OCI-LY7 (cell line): Measurements from ENCODE around the gene WNT3A. TPM values are rescaled to one million over a fixed set of nuclear protein-coding genes. Genes with fewer than 3 reads are reported as not detected.

Experiments used
- BruUV-seq: library from RNA; stranded (reverse); fragments of 400-500 nt; replicated peaks from 2 replicates; lab custom pipeline; 2021; lab: Mats Ljungman, UMichigan
- CTCF ChIA-PET: fragments of 300-600 bp; sonication (Branson Sonifier 250); formaldehyde crosslinking; loops from one replicate; lab custom pipeline; 2022; ENCODE audit warnings: antibody characterized with exemption; ENCODE audit not compliant: unreplicated experiment; lab: Charles Lee
- POLR2A ChIA-PET: fragments of 300-600 bp; sonication (Branson Sonifier 250); formaldehyde crosslinking; loops from one replicate; lab custom pipeline; 2022; ENCODE audit warnings: antibody characterized with exemption; lab: Charles Lee
- DNase-seq: peaks from one replicate; pipeline ENCODE4 v3.0.0-alpha.2; 2015; ENCODE audit warnings: low spot score
- H2AFZ ChIP-seq: fragments of 200-600 bp; sonication (generic), shearing (Covaris generic); 2 replicates; pipeline ENCODE4 v1.6.1; 2014; ENCODE audit warnings: mild to moderate bottlenecking, antibody characterized with exemption, low read length, moderate library complexity
- H3K27ac ChIP-seq: fragments of 200-600 bp; sonication (generic); 2 replicates; pipeline ENCODE4 v1.5.1; 2014; ENCODE audit warnings: mixed run types, low read depth, mild to moderate bottlenecking, moderate library complexity, low read length, inconsistent platforms; ENCODE audit not compliant: poor library complexity, severe bottlenecking
- H3K36me3 ChIP-seq: fragments of 200-600 bp; sonication (generic); 2 replicates; pipeline ENCODE4 v1.6.1; 2014; ENCODE audit warnings: mild to moderate bottlenecking, antibody characterized with exemption, low read length, moderate library complexity, mixed read lengths; ENCODE audit not compliant: insufficient read depth
- H3K4me1 ChIP-seq: fragments of 200-600 bp; sonication (generic); 2 replicates; pipeline ENCODE4 v1.5.1; 2014; ENCODE audit warnings: mild to moderate bottlenecking, low read length; ENCODE audit not compliant: insufficient read depth, poor library complexity, severe bottlenecking
- H3K4me2 ChIP-seq: fragments of 200-600 bp; sonication (generic); 2 replicates; pipeline ENCODE4 v1.6.1; 2014; ENCODE audit warnings: mild to moderate bottlenecking, low read length
- H3K4me3 ChIP-seq: fragments of 200-600 bp; sonication (generic); 2 replicates; pipeline ENCODE4 v1.5.1; 2014; ENCODE audit warnings: mild to moderate bottlenecking, low read depth, low read length; ENCODE audit not compliant: poor library complexity, severe bottlenecking
- H3K79me2 ChIP-seq: fragments of 200-600 bp; sonication (generic); 2 replicates; pipeline ENCODE4 v1.6.1; 2016; ENCODE audit warnings: low read depth, mild to moderate bottlenecking, low read length, moderate library complexity, mixed read lengths; ENCODE audit not compliant: insufficient read depth
- H3K9me2 ChIP-seq: fragments of 200-600 bp; sonication (generic); 2 replicates; pipeline ENCODE4 v1.6.1; 2016; ENCODE audit warnings: mild to moderate bottlenecking, low read length, mixed read lengths; ENCODE audit not compliant: insufficient read depth
- H3K9me3 ChIP-seq: fragments of 200-600 bp; sonication (generic); 2 replicates; pipeline ENCODE4 v1.6.1; 2014; ENCODE audit warnings: mild to moderate bottlenecking, mixed run types, low read length, mixed read lengths
- H4K20me1 ChIP-seq: fragments of 200-600 bp; sonication (generic); 2 replicates; pipeline ENCODE4 v1.6.1; 2014; ENCODE audit warnings: mild to moderate bottlenecking, antibody characterized with exemption, low read length, moderate library complexity, mixed read lengths; ENCODE audit not compliant: insufficient read depth
- CTCF ChIP-seq: fragments of 200-600 bp; sonication (generic); conservative IDR thresholded peaks from 2 replicates; pipeline ENCODE4 v1.5.1; 2014; ENCODE audit warnings: mild to moderate bottlenecking, antibody characterized with exemption, low read length, moderate library complexity, mixed read lengths
- EZH2phosphoT487 ChIP-seq: fragments of 200-600 bp; sonication (generic); IDR thresholded peaks from 2 replicates; pipeline ENCODE4 v1.6.1; 2018; ENCODE audit warnings: low read depth, borderline replicate concordance, mild to moderate bottlenecking, mixed run types, antibody characterized with exemption, low read length, moderate library complexity, mixed read lengths
- intact Hi-C: fragments of 100-400 bp; cut with micrococcal nuclease; formaldehyde crosslinking; loops from one replicate; pipeline ENCODE4 v1.10.0; 2022; ENCODE audit not compliant: unreplicated experiment
- total RNA-seq, 2 experiments: library from RNA; depleted of rRNA in 1 of 2; stranded (reverse); fragments of >200 nt in 1 of 2; shearing (Covaris generic) in 1 of 2; gene quantifications; 2 replicates each; pipeline ENCODE4 v1.2.3, GENCODE V29; 2014 to 2022

WNT3A gene
- total RNA-seq, 2 experiments from 2014 or later: not detected

GRCh38 chr1:228074954-228075730 is 68.3 kb downstream of the WNT3A start:
- CTCF ChIA-PET: no interaction called here
- H3K79me2 ChIP-seq: peaks cover 3% of the 10 kb centered on the region; the same call in 1 of the 2 replicates
- no peaks in the 10 kb centered on the region for H3K9me2 ChIP-seq
- H4K20me1 ChIP-seq: no peaks in the 10 kb centered on the region; the same call in 1 of the 2 replicates
- no TSS peak for BruUV-seq
- POLR2A ChIA-PET: interaction anchor here (0.7 kb wide), 1 partner anchor 331 kb away, joined by 3 read pairs; no protein-coding TSS in a partner anchor
- no peak for DNase-seq
- no peaks in the 10 kb centered on the region for H3K9me3 ChIP-seq
- intact Hi-C loops: loop anchor here (1.0 kb wide), 1 partner anchor 73 kb away; no protein-coding TSS in a partner anchor
- H3K27ac ChIP-seq: no peak overlapping the region
- H3K4me2 ChIP-seq: no peak overlapping the region
- TF ChIP-seq EZH2phosphoT487 (no peak), CTCF (no peak)
- H3K4me1 ChIP-seq: no peaks in the 10 kb centered on the region
- no peak overlapping the region for H2AFZ ChIP-seq
- peaks cover 5% of the 10 kb centered on the region; the same call in 1 of the 2 replicates for H3K36me3 ChIP-seq
- no peak overlapping the region for H3K4me3 ChIP-seq

DNA sequence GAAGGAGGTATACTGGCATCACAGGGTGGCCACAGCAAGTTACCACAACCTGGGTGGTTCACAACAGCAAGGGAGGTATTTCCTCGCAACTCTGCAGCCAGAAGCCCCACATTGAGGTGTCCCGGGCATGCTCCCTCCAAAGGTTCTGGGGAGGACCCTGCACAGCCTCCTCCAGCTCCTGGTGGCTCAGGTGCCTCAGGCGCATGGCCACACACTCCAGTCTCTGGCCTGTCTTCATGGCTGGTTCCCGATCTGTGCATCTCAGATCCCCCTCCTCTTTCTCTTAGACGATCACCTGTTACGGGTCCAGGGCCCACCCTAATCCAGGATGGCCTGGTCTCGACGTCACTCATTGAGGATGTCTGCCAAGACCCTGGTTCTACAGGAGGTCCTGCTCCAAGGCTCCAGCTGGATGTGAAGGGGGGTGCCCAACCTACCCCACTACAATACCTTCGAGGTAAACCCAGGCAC is 69.0 kb downstream of the WNT3A start:
- Histone ChIP-seq H3K36me3 (peaks cover 5% of the 10 kb centered on the region; the same call in 1 of the 2 replicates), H3K4me2 (no peak overlapping the region), H4K20me1 (no peaks in the 10 kb centered on the region; the same call in 1 of the 2 replicates), H3K9me2 (no peaks in the 10 kb centered on the region), H2AFZ (no peak overlapping the region), H3K9me3 (no peaks in the 10 kb centered on the region), H3K79me2 (peaks cover 10% of the 10 kb centered on the region; the same call in 1 of the 2 replicates), H3K4me1 (no peaks in the 10 kb centered on the region), H3K27ac (no peak overlapping the region), H3K4me3 (no peak overlapping the region)
- DNase-seq: no peak
- BruUV-seq: no TSS peak
- ChIA-PET CTCF (no interaction called here), POLR2A (no interaction called here)
- TF ChIP-seq CTCF (no peak), EZH2phosphoT487 (no peak)
- intact Hi-C loops: no loop called here
